HG03571 (cell line): ENCODE data around the gene FAM111B.

Experiments
- ATAC-seq: cut with Tn5 transposase; IDR thresholded peaks from one replicate; pipeline ENCODE4 v1.9.1; 2021; ENCODE audit not compliant: unreplicated experiment

FAM111B gene

DNA sequence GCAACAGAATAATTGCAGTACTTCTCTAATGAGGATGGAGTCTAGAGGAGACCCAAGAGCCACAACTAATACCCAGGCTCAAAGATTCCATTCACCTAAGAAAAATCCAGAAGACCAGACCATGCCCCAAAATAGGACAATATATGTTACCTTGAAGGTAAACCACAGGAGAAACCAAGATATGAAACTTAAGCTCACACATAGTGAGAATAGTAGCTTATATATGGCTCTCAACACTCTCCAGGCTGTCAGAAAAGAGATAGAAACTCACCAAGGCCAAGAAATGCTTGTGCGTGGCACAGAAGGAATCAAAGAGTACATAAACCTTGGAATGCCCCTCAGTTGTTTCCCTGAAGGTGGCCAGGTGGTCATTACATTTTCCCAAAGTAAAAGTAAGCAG, 44.7 kb downstream of the FAM111B start:
- ATAC-seq: peak; percentile 47

- peak; percentile 68 for ATAC-seq
These were observed 45.4 kb downstream of the FAM111B start for GRCh38 chr11:59152312-59152951.

DNA sequence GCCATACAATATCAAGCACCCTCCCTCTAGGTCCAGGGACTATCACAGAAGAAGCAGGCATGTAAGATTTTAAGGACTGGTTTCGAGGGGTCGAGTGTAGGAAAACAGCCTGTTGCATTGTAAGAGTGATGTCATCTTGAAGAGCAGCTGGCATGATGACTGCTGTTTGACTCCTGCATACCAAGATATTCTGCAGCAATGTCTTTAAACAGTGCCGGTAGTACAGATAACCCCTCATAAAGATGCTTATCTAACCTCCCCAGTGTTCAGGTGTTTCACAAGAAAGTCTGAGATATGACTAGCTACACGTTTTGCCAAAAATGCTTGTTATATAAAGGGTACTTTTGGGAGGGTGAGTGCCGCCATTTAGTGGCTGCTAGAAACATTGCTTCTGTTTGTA, 47.6 kb downstream of the FAM111B start:
- ATAC-seq: no peak

DNA sequence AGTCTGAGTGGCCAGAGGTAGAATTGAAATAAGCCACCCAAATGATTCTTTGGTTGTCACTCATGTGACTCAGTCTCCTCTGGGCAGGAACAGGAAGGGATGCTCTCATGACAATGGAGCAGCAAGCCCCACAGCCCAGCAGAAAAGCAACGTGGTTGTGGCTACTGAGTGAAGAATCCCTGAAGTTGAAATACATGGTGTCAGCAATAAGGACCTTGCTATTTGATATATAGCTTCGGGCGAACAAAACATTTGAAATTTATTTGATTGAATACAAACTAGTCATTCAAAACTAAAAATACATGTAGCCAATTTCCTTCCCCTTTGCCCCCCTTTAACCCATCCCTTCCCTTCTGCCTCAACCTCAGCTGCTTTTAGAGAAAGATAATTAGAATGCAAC, 50.4 kb downstream of the FAM111B start:
- ATAC-seq: no peak

- ATAC-seq: peak; percentile 82
These were observed 51.4 kb downstream of the FAM111B start for GRCh38 chr11:59158206-59159068.

GRCh38 chr11:59164028-59164427, 57.0 kb downstream of the FAM111B start:
- no peak for ATAC-seq

DNA sequence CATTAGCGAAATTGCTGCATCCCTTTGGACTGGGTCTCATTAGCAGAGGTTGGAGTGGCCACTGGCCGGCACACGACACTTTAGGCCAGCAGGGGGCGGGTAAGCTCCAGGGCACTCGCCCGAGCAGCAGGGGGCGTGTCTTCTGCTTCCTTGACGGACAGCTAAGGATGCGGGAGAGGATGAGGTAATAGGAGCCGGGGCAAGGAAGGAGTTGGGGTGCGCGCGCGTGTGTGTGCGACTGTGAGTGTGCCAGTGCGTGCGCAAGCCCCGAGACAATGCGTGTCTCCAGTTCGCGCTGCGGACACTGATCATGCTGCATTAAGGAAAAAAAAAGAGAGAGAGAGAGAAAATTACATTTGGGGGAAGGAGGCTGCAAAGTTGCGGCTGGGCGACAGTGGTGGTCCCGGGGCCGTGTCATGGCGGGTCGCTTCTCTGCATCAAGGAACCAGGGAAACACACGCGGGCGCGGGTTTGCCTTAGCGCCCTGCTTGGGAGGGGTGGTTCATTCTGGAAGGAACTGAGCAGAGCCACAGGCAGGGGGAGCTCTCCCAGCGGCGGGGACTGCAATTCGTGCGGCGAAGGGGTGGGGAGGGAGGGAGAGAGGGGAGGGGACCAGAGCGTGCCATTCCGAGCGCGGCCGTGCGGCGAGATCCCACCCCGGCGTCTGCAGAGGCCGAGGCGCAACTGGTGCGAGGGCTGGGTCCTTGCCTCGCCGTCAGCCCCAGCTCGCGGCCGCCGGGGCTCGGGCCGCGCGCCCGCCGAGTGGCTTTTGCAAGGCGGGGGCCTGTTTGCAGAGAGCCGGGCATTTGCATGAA, 64.7 kb downstream of the FAM111B start, which contains the start of gene DTX4:
TSS of gene DTX4 (plus strand) at position 625 of the 815 bp plus-strand sequence. CDS start 464 bp downstream, outside the sequence.
- peak; percentile 72 for ATAC-seq

- ATAC-seq: peak; percentile 30
These were observed 65.5 kb downstream of the FAM111B start for GRCh38 chr11:59172345-59173079.

GRCh38 chr11:59173080-59173963, 66.3 kb downstream of the FAM111B start:
- no peak for ATAC-seq

DNA sequence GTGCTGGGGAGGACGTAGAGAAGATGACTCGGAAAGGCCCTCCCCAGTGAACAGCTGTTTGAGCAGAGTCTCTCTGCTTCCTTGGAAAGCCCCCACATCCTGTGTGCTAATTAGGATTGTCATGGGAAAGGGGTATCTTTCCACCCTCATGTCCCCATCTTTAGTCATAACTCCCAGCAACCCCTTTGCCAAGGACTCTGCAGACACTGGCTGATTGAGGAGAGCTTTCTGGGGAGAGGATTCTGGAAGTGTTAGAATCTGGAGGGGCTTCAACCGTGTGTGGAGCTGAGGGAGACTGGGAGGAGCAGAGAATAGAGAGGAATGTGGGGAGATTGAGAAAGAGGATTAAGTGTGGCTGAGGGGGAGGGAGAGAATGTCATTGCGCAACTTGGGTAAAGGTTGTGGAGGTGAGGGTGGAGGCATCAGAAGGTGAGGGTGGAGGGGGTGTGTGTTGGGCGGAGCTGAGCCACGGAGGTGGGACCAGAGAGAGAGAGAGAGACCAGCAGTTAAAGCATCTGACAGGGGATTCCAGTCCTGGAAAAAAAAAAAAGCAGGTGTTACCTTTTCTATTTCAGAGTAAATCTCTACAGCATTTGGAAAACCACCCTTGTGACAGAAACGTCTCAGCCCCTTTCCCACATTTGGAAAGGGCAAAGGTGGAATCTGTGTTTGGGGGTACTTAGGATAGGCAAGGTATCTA, 67.1 kb downstream of the FAM111B start:
- no peak for ATAC-seq

- ATAC-seq: no peak
These were observed 67.6 kb downstream of the FAM111B start for GRCh38 chr11:59174664-59175033.

DNA sequence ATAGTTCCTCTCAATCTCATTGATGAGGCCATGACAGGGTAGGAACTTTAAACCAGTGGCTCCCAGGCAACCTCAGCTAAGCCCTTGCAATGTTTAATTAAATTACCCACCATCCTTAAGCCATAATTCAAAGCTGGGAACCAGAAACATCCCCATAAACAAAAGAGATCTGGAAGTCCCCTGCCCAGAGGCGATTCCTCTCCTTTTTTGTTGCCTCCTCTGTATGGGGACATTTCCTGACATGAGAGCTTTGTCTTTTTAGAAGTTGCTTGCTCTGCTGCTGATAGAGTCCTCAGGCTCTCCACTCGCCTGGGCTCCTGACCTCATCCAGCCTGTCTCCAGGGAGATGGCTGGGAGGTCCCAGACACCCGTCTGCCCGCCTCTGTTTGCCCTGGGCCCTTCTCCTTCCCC, 68.1 kb downstream of the FAM111B start:
- ATAC-seq: no peak

GRCh38 chr11:59176330-59176729, 69.3 kb downstream of the FAM111B start:
- ATAC-seq: no peak
